CD4-positive, alpha-beta memory T cell (primary cell): ENCODE results near the gene SMPD3. TPM values are rescaled to one million over a fixed set of nuclear protein-coding genes. Genes with fewer than 3 reads are reported as not detected.

ENCODE experiments used
- CTCF ChIA-PET: fragments of 350-600 bp; sonication (Branson Sonifier 250); formaldehyde crosslinking; loops from one replicate; lab custom pipeline; 2021; ENCODE audit warnings: inconsistent platforms; ENCODE audit not compliant: partially characterized antibody; lab: Charles Lee
- POLR2A ChIA-PET: fragments of 350-600 bp; sonication (Branson Sonifier 250); formaldehyde crosslinking; loops from one replicate; lab custom pipeline; 2021; ENCODE audit not compliant: partially characterized antibody; lab: Charles Lee
- DNase-seq, 5 donors: peaks; one replicate each; pipeline versions ENCODE4 v3.0.0 to v3.0.0-alpha.2; 2020 to 2022; ENCODE audit warnings: mixed read lengths in 1 of 5
- H3K27ac ChIP-seq: one replicate; pipeline ENCODE4 v1.7.0; 2013; ENCODE audit warnings: low read depth, low read length
- H3K27me3 ChIP-seq: 2 replicates; pipeline ENCODE4 v1.7.0; 2013; ENCODE audit warnings: mild to moderate bottlenecking, low read length, moderate library complexity; ENCODE audit not compliant: insufficient read depth
- H3K36me3 ChIP-seq: 2 replicates; pipeline ENCODE4 v1.7.0; 2013; ENCODE audit warnings: mild to moderate bottlenecking, low read length, moderate library complexity; ENCODE audit not compliant: insufficient read depth
- H3K4me1 ChIP-seq: 2 replicates; pipeline ENCODE4 v1.7.0; 2013; ENCODE audit warnings: mild to moderate bottlenecking, low read length, moderate library complexity; ENCODE audit not compliant: insufficient read depth
- H3K4me3 ChIP-seq, 2 donors: one replicate each; pipeline ENCODE4 v1.7.0; 2013; ENCODE audit warnings: low read length in 2 of 2, mild to moderate bottlenecking in 1 of 2
- H3K9me3 ChIP-seq, 2 donors: one replicate each; pipeline ENCODE4 v1.7.0; 2013; ENCODE audit warnings: low read length in 2 of 2, control low read depth in 1 of 2; ENCODE audit not compliant: control insufficient read depth in 1 of 2
- H3K27ac Mint-ChIP-seq, 7 donors: one replicate each; pipeline ENCODE4 v1.8.0; 2020 to 2021; ENCODE audit warnings: mixed read lengths in 7 of 7, mild to moderate bottlenecking in 6 of 7, inconsistent platforms in 3 of 7, moderate library complexity in 3 of 7
- H3K27me3 Mint-ChIP-seq, 2 donors: one replicate each; pipeline ENCODE4 v1.8.0; 2020 to 2021; ENCODE audit warnings: mixed read lengths in 2 of 2
- H3K36me3 Mint-ChIP-seq, 2 donors: one replicate each; pipeline ENCODE4 v1.8.0; 2020 to 2021; ENCODE audit warnings: mixed read lengths in 2 of 2, inconsistent platforms in 1 of 2, mild to moderate bottlenecking in 1 of 2
- H3K4me1 Mint-ChIP-seq, 4 donors: one replicate each; pipeline ENCODE4 v1.8.0; 2020 to 2021; ENCODE audit warnings: mixed read lengths in 4 of 4, mild to moderate bottlenecking in 1 of 4
- H3K4me3 Mint-ChIP-seq, 8 donors: one replicate each; pipeline ENCODE4 v1.8.0; 2020 to 2021; ENCODE audit warnings: mixed read lengths in 8 of 8, mild to moderate bottlenecking in 7 of 8, moderate library complexity in 6 of 8, inconsistent platforms in 3 of 8
- H3K9me3 Mint-ChIP-seq, 8 donors: one replicate each; pipeline ENCODE4 v1.8.0; 2020 to 2021; ENCODE audit warnings: mixed read lengths in 8 of 8, mild to moderate bottlenecking in 5 of 8, inconsistent platforms in 3 of 8, moderate library complexity in 1 of 8
- intact Hi-C: fragments of 100-400 bp; cut with micrococcal nuclease; formaldehyde crosslinking; loops from one replicate; pipeline ENCODE4 v1.15.1; 2023
- polyA plus RNA-seq, 2 donors: library from polyadenylated mRNA; unstranded; fragments of 300-500 nt; fragmentation: Illumina TruSeq; gene quantifications; one replicate each; pipeline ENCODE4 v1.2.3, GENCODE V29; 2021
- total RNA-seq, 2 experiments: library from RNA; stranded (reverse); gene quantifications; one replicate each; pipeline ENCODE4 v1.2.3, GENCODE V29; 2021

The SMPD3 gene
- total and polyA plus RNA-seq, 4 experiments from 2014 or later: 0.63 to 3.1 (median 0.87) TPM

GRCh38 chr16:68363658-68364521, 84.4 kb downstream of the SMPD3 start:
- H3K27ac Mint-ChIP-seq: no peak overlapping the region
- ChIA-PET POLR2A (no interaction called here), CTCF (interaction anchor here (1.1 to 1.2 kb wide), 4 partner anchors 8 to 146 kb away, joined by 3 to 4 read pairs (median 4); no protein-coding TSS in a partner anchor)
- Histone ChIP-seq H3K27me3 (no peaks in the 10 kb centered on the region), H3K4me3 (no peak overlapping the region), H3K36me3 (peaks cover 4% of the 10 kb centered on the region), H3K9me3 (no peaks in the 10 kb centered on the region), H3K4me1 (peaks cover 28% of the 10 kb centered on the region), H3K27ac (no peak overlapping the region)
- intact Hi-C loops: no loop called here
- H3K4me3 Mint-ChIP-seq: no peak overlapping the region
- H3K27me3 Mint-ChIP-seq: no peaks in the 10 kb centered on the region
- peaks cover 2 to 5% of the 10 kb centered on the region in 2 donors for H3K36me3 Mint-ChIP-seq
- DNase-seq: peak in 1 of 5 donors; percentile 12
- H3K9me3 Mint-ChIP-seq: no peaks in the 10 kb centered on the region
- H3K4me1 Mint-ChIP-seq: peaks cover 9 to 46% (median 27%) of the 10 kb centered on the region in 4 donors

GRCh38 chr16:68362947-68363657, 85.2 kb downstream of the SMPD3 start:
- ChIA-PET POLR2A (no interaction called here), CTCF (interaction anchor here (1.1 to 1.2 kb wide), 2 partner anchors 34 to 158 kb away, joined by 4 read pairs; no protein-coding TSS in a partner anchor)
- H3K4me1 ChIP-seq: peaks cover 29% of the 10 kb centered on the region
- Mint-ChIP-seq H3K27me3 (no peaks in the 10 kb centered on the region), H3K4me3 (no peak overlapping the region), H3K9me3 (no peaks in the 10 kb centered on the region), H3K36me3 (peaks cover 4 to 7% of the 10 kb centered on the region in 2 donors), H3K27ac (peak overlapping the region in 2 of 7 donors; percentile 25), H3K4me1 (peaks cover 8 to 42% (median 25%) of the 10 kb centered on the region in 4 donors)
- peak in 1 of 5 donors; percentile 41 for DNase-seq
- no peak overlapping the region for H3K4me3 ChIP-seq
- H3K9me3 ChIP-seq: no peaks in the 10 kb centered on the region
- intact Hi-C loops: no loop called here
- peaks cover 4% of the 10 kb centered on the region for H3K36me3 ChIP-seq
- H3K27me3 ChIP-seq: no peaks in the 10 kb centered on the region
- H3K27ac ChIP-seq: no peak overlapping the region

DNA sequence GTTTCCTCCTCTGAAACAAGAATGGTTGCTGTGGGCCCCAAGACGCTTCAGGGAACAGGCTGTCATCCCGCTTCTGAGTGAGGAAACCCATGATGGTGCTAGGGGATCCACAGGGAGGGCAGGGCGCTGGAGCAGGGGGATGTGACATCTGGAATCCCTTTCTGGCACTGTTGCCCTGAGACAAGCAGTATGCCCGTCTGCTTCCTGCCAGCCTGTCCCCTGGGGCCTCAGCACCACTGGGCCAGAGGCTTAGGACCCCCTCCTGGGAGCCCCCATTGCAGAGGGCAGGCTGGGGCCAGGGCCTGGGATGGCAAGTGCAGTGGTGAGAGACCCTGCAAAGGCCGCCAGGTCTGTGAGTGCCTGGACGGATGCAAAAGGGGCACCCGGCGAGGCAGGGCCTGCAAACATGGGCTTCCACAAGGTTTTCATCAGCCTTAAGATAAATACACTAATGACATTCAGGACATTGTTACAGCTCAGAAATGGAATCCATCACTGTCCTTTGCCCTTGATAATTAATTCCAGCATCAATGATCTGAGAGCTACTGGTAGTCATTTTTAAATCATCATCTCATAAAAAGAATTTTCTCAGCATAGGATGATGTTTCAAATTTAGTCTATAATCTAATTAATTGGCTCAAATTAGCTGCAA, 85.9 kb downstream of the SMPD3 start:
- H3K4me3 Mint-ChIP-seq: no peak overlapping the region
- peaks cover 8 to 42% (median 25%) of the 10 kb centered on the region in 4 donors for H3K4me1 Mint-ChIP-seq
- no peak overlapping the region for H3K27ac Mint-ChIP-seq
- H3K9me3 Mint-ChIP-seq: no peaks in the 10 kb centered on the region
- no peaks in the 10 kb centered on the region for H3K27me3 Mint-ChIP-seq
- Histone ChIP-seq H3K27ac (no peak overlapping the region), H3K27me3 (no peaks in the 10 kb centered on the region), H3K9me3 (no peaks in the 10 kb centered on the region), H3K4me3 (no peak overlapping the region), H3K4me1 (peaks cover 29% of the 10 kb centered on the region), H3K36me3 (peaks cover 10% of the 10 kb centered on the region)
- intact Hi-C loops: no loop called here
- ChIA-PET CTCF (interaction anchor here (1.2 kb wide), 1 partner anchor 159 kb away, joined by 4 read pairs; no protein-coding TSS in a partner anchor), POLR2A (no interaction called here)
- peak in 1 of 5 donors; percentile 5 for DNase-seq
- H3K36me3 Mint-ChIP-seq: peaks cover 4 to 8% of the 10 kb centered on the region in 2 donors

DNA sequence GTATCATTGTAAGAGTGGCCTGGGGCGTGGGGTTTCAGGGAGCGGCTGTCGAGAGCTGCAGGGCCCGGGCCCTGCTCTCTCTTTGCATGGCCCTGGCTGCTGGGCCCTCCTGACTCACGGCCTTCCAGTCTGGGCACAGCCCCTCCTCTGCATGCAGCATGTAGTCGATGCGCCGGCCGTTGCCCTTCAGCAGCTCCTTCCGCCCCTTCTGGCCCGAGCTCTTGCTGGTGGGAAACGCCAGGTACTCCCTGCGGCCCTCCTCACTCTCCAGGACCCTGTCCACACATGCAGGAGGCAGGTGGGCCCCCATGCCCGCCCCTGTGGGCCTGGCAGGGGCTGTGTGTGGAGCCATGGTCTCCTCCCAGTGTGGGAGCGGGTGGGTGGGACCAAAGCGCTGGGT, 86.8 kb downstream of the SMPD3 start:
- Mint-ChIP-seq H3K27ac (no peak overlapping the region), H3K36me3 (peaks cover 8 to 12% of the 10 kb centered on the region in 2 donors), H3K4me1 (peaks cover 13 to 47% (median 29%) of the 10 kb centered on the region in 4 donors), H3K27me3 (no peaks in the 10 kb centered on the region), H3K4me3 (no peak overlapping the region), H3K9me3 (no peaks in the 10 kb centered on the region)
- Histone ChIP-seq H3K4me1 (peaks cover 35% of the 10 kb centered on the region), H3K9me3 (no peaks in the 10 kb centered on the region), H3K27me3 (no peaks in the 10 kb centered on the region), H3K4me3 (no peak overlapping the region), H3K27ac (no peak overlapping the region), H3K36me3 (peaks cover 10% of the 10 kb centered on the region)
- ChIA-PET POLR2A (no interaction called here), CTCF (no interaction called here)
- no peak for DNase-seq
- intact Hi-C loops: no loop called here

DNA sequence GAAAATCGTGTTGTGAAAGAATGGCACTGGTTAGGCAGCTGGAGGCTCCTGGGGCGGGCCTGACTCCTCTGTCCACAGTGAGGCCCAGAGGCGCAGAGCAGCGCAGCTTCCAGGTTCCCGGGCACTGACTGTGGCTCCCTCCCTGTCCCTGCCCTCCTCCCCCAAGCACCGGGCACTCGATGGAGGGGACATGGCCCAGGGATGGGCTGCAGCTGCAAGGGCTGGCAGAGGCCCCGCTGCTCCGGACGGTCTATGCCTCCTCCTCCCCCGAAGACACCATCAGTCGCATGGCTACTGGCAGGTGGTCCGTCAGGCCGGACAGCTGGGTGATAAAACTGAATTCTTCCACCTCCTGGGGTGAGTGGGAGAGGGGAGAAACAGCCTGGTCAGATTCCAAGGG, 87.4 kb downstream of the SMPD3 start:
- peaks cover 40% of the 10 kb centered on the region for H3K4me1 ChIP-seq
- no peaks in the 10 kb centered on the region for H3K9me3 Mint-ChIP-seq
- POLR2A ChIA-PET: no interaction called here
- CTCF ChIA-PET: interaction anchor here (1.0 kb wide), 1 partner anchor 32 kb away, joined by 3 read pairs; no protein-coding TSS in a partner anchor
- H3K27me3 Mint-ChIP-seq: no peaks in the 10 kb centered on the region
- no peaks in the 10 kb centered on the region for H3K9me3 ChIP-seq
- DNase-seq: no peak
- H3K4me3 ChIP-seq: no peak overlapping the region
- no peaks in the 10 kb centered on the region for H3K27me3 ChIP-seq
- H3K36me3 Mint-ChIP-seq: peaks cover 10 to 12% of the 10 kb centered on the region in 2 donors
- peaks cover 14 to 52% (median 32%) of the 10 kb centered on the region in 4 donors for H3K4me1 Mint-ChIP-seq
- intact Hi-C loops: no loop called here
- no peak overlapping the region for H3K4me3 Mint-ChIP-seq
- H3K36me3 ChIP-seq: peaks cover 10% of the 10 kb centered on the region
- H3K27ac ChIP-seq: no peak overlapping the region
- no peak overlapping the region for H3K27ac Mint-ChIP-seq

DNA sequence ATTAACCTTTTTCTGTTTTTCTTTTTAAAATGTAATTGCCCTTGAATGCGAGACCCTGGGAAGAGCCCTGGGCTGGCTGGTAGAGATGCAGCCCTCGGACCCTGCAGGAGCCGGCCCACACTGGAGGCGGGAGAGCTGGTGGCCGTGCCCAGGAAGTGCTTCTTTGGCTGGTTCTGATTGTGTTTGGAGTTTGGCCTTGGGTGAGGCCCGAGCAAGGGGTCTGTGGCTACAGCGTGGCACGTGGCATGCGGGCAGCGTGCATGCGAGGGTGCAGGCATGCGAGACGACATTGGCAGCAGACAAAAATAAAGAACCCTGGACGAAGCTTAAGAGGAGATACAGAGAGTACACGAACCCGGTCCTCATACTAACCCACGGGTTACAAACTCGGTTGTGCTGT, 87.8 kb downstream of the SMPD3 start:
- peaks cover 14 to 55% (median 33%) of the 10 kb centered on the region in 4 donors for H3K4me1 Mint-ChIP-seq
- H3K27ac Mint-ChIP-seq: peak overlapping the region in 1 of 7 donors; percentile 11
- H3K4me3 ChIP-seq: no peak overlapping the region
- no peaks in the 10 kb centered on the region for H3K27me3 Mint-ChIP-seq
- ChIA-PET CTCF (interaction anchor here (1.0 to 1.1 kb wide), 2 partner anchors 32 to 36 kb away, joined by 3 read pairs; no protein-coding TSS in a partner anchor), POLR2A (no interaction called here)
- H3K36me3 ChIP-seq: peaks cover 10% of the 10 kb centered on the region
- no peak overlapping the region for H3K4me3 Mint-ChIP-seq
- no peak for DNase-seq
- H3K9me3 Mint-ChIP-seq: no peaks in the 10 kb centered on the region
- no peak overlapping the region for H3K27ac ChIP-seq
- H3K9me3 ChIP-seq: no peaks in the 10 kb centered on the region
- peaks cover 45% of the 10 kb centered on the region for H3K4me1 ChIP-seq
- no peaks in the 10 kb centered on the region for H3K27me3 ChIP-seq
- peaks cover 10 to 12% of the 10 kb centered on the region in 2 donors for H3K36me3 Mint-ChIP-seq
- intact Hi-C loops: no loop called here
